KMS-11 (cell line): Measurements from ENCODE around the gene TPP2.

Experiments
- H2AFZ ChIP-seq: fragments of 200-600 bp; sonication (generic); 2 replicates; pipeline ENCODE4 v1.6.1; 2016; ENCODE audit warnings: antibody characterized with exemption, mixed run types, low read depth
- H3K27ac ChIP-seq: fragments of 200-600 bp; sonication (generic); 2 replicates; pipeline ENCODE4 v1.6.1; 2016; ENCODE audit warnings: mild to moderate bottlenecking, mixed run types
- H3K27me3 ChIP-seq: fragments of 200-600 bp; sonication (generic); 2 replicates; pipeline ENCODE4 v1.6.1; 2017; ENCODE audit warnings: mild to moderate bottlenecking, low read depth, mixed run types, moderate library complexity; ENCODE audit not compliant: insufficient read depth
- H3K36me3 ChIP-seq: fragments of 200-600 bp; sonication (generic); 2 replicates; pipeline ENCODE4 v1.6.1; 2017; ENCODE audit warnings: mild to moderate bottlenecking, mixed run types; ENCODE audit not compliant: insufficient read depth
- H3K4me1 ChIP-seq: fragments of 200-600 bp; sonication (generic); 2 replicates; pipeline ENCODE4 v1.6.1; 2016; ENCODE audit warnings: mild to moderate bottlenecking, low read depth, mixed run types; ENCODE audit not compliant: poor library complexity, severe bottlenecking
- H3K4me2 ChIP-seq: fragments of 200-600 bp; sonication (generic); 2 replicates; pipeline ENCODE4 v1.7.0; 2016; ENCODE audit warnings: mild to moderate bottlenecking, mixed run types
- H3K4me3 ChIP-seq: fragments of 200-600 bp; sonication (generic); IDR thresholded peaks from 2 replicates; pipeline ENCODE4 v1.6.1; 2017; ENCODE audit warnings: low read depth, low read length, mixed read lengths; ENCODE audit not compliant: insufficient read depth
- H3K79me2 ChIP-seq: fragments of 200-600 bp; sonication (generic); 2 replicates; pipeline ENCODE4 v1.6.1; 2016; ENCODE audit warnings: low read depth, mixed run types; ENCODE audit not compliant: insufficient read depth
- H3K9ac ChIP-seq: fragments of 200-600 bp; sonication (generic); 2 replicates; pipeline ENCODE4 v1.6.1; 2016; ENCODE audit warnings: mild to moderate bottlenecking, mixed run types
- H4K20me1 ChIP-seq: fragments of 200-600 bp; sonication (generic); 2 replicates; pipeline ENCODE4 v1.6.1; 2016; ENCODE audit warnings: mild to moderate bottlenecking, mixed run types; ENCODE audit not compliant: insufficient read depth
- CTCF ChIP-seq: fragments of 200-600 bp; sonication (generic); conservative IDR thresholded peaks from 2 replicates; pipeline ENCODE4 v1.6.1; 2017; ENCODE audit warnings: low read depth, mild to moderate bottlenecking, antibody characterized with exemption, low read length, moderate library complexity, mixed read lengths

TPP2 gene

DNA sequence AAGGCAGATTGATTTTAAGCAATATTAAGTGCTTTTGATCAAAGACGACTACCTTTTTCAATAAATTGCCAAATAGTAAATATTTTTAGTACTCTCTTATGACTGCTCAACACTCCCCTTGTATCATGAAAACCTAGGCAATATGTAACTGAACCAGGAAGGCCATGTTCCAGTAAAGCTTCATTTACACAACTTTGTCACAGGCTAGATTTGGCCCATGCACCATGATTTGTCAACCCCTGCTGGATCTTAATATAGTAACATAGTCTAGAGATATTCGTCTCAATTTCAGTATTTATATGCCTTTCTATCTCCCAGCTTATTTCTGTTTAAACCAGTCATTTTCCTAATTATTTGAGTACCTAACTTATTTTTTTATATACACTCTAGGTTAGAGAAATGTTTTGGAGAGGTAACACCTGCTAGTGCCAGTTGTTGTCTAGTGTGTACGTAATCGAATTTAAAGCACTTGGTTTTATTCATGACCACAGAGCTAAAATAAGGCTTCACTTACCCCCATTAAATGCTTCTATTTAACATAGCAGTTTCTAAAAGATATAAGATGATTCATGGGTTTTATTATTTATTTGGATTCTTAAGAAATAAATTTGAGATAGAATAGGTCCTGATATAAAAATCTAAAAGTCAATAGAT, 21.0 kb downstream of the TPP2 start:
- Histone ChIP-seq H3K4me3 (no peak overlapping the region), H2AFZ (no peak overlapping the region), H3K79me2 (no peaks in the 10 kb centered on the region; the same call in 1 of the 2 replicates), H3K27me3 (no peaks in the 10 kb centered on the region), H3K27ac (no peak overlapping the region), H3K36me3 (no peaks in the 10 kb centered on the region), H3K4me2 (no peak overlapping the region), H4K20me1 (no peaks in the 10 kb centered on the region), H3K4me1 (no peaks in the 10 kb centered on the region), H3K9ac (no peak overlapping the region)
- TF ChIP-seq CTCF: no peak

GRCh38 chr13:102620516-102620915, 23.7 kb downstream of the TPP2 start:
- Histone ChIP-seq H2AFZ (no peak overlapping the region), H3K36me3 (no peaks in the 10 kb centered on the region; the same call in 1 of the 2 replicates), H3K79me2 (no peaks in the 10 kb centered on the region)

DNA sequence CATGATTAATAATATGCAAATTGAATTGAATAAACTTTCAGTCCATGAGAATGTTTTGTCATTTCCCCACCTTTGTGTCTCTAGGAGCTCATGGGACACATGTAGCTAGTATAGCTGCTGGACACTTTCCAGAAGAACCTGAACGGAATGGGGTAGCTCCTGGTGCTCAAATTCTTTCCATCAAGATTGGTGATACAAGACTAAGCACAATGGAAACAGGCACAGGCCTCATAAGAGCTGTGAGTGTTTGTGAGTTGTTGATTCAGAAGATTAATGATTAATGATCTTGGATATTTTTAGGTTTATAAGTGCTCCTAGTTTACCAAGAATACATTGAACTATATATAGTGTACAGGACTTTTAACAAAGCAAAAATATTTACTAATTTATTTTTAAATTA, 30.1 kb downstream of the TPP2 start:
- H3K27ac ChIP-seq: no peak overlapping the region

More at GRCh38 chr13:102620516-102620915, 23.7 kb downstream of the TPP2 start:
- no peak for TF ChIP-seq CTCF
- H3K27ac ChIP-seq: no peak overlapping the region
- no peak overlapping the region for H3K9ac ChIP-seq
- no peak overlapping the region for H3K4me2 ChIP-seq
- no peaks in the 10 kb centered on the region for H4K20me1 ChIP-seq
- H3K27me3 ChIP-seq: no peaks in the 10 kb centered on the region
- no peaks in the 10 kb centered on the region for H3K4me1 ChIP-seq
- H3K4me3 ChIP-seq: no peak overlapping the region

GRCh38 chr13:102628559-102628958, 31.8 kb downstream of the TPP2 start:
- Histone ChIP-seq H3K27ac (no peak overlapping the region), H3K36me3 (no peaks in the 10 kb centered on the region; the same call in 1 of the 2 replicates)

More for the DNA sequence above, 30.1 kb downstream of the TPP2 start:
- Histone ChIP-seq H3K27me3 (no peaks in the 10 kb centered on the region), H3K9ac (no peak overlapping the region), H3K4me1 (no peaks in the 10 kb centered on the region), H3K79me2 (no peaks in the 10 kb centered on the region), H2AFZ (no peak overlapping the region), H3K4me3 (no peak overlapping the region), H4K20me1 (no peaks in the 10 kb centered on the region), H3K36me3 (no peaks in the 10 kb centered on the region; the same call in 1 of the 2 replicates), H3K4me2 (no peak overlapping the region)
- no peak for TF ChIP-seq CTCF

More at GRCh38 chr13:102628559-102628958, 31.8 kb downstream of the TPP2 start:
- no peaks in the 10 kb centered on the region for H3K79me2 ChIP-seq
- no peak overlapping the region for H3K4me2 ChIP-seq
- H4K20me1 ChIP-seq: no peaks in the 10 kb centered on the region
- H2AFZ ChIP-seq: no peak overlapping the region
- H3K27me3 ChIP-seq: no peaks in the 10 kb centered on the region
- TF ChIP-seq CTCF: no peak
- no peak overlapping the region for H3K4me3 ChIP-seq
- no peaks in the 10 kb centered on the region for H3K4me1 ChIP-seq
- H3K9ac ChIP-seq: no peak overlapping the region
